ENCODE data around the gene MS4A10. TPM values are rescaled to one million over a fixed set of nuclear protein-coding genes. Genes with fewer than 3 reads are reported as not detected.
A peak's percentile ranks its signal among the peaks of the same experiment; 100 is the strongest.

Gene MS4A10
- total and polyA plus RNA-seq, 10 donors, result not detected

DNA sequence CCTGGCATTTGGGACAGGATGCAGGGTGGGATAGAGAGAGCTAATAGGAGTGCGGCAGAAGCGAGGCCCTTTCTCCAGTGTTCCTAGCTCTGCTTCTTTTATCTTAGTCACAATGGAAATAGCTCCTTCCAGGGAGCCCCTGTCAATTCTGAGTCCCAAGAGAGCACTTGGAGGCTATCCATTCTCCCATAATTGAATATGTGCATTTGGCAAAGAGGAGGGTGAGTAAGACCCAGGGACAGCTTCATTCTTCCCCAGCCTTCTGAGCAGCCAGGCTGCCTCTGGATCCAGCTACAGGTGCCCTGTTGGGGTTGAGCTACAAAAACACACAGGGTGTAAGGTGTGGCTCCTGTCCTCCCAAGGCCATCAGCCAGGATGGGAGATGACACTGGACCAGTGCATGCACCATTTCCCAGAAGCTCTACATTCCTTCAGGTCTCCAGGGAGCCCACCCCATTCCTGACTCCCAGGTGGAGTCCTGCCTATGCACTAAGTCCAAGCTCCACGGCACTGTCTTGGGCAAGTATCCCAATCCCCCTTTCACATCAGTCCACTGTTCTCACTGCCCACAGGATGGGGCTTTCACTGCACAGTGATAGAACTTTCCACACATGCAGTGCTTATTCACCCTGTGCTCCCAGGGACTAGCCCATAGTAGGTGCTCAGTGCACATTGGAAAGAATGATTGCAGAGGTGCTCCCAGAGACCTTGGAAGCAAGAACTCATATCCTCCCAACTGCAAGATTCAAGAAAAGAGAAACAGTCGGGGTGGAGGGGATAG, 6.2 kb downstream of the MS4A10 start:
- Histone ChIP-seq H3K36me3 (no peaks in the 10 kb centered on the region), H3K9me3 (no peaks in the 10 kb centered on the region), H3K4me1 (peaks cover 0 to 6% (median 0%) of the 10 kb centered on the region in 6 donors), H3K27ac (no peak overlapping the region), H3K4me3 (no peak overlapping the region), H3K27me3 (replicated peaks in 1 of 7) (no peaks in the 10 kb centered on the region)
- WGBS, 5 donors, result 88 to 96% (median 93%) methylated on average over 4 of the region's 4 CpGs
- DNase-seq, result peak; percentile 32
- TF ChIP-seq POLR2AphosphoS5 (IDR thresholded peaks at IDR 0.05) (no peak), POLR2A (IDR thresholded peaks at IDR 0.05) (no peak), CTCF (IDR thresholded peaks at IDR 0.05 in 8 of 11, conservative IDR thresholded peaks at IDR 0.05 in 3 of 11) (no peak)
- intact Hi-C loops (cut with DNase I; ENCODE audit: low total_unique reads), result no loop called here

DNA sequence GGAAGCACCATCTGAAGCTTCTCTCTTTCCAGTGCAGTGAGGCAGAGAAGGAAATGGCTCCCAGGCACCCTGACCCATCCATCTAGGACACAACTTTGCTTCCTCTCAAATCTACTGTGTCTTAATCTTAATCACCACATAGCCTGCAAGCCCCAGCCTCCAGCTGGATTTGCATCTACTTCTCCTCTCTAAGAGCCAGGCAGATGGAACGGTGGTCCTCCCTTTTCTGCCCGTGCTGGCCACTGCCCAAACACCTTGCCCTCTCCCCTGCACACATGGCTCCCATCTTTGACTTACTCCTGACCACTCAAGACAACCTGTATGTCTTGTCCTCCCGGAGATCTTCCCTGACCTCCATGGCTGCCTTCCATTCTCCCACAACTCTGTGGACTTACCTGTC, 7.4 kb downstream of the MS4A10 start:
- Histone ChIP-seq H3K36me3 (no peaks in the 10 kb centered on the region), H3K4me3 (no peak overlapping the region), H3K27ac (no peak overlapping the region), H3K4me1 (peaks cover 0 to 6% (median 0%) of the 10 kb centered on the region in 6 donors), H3K27me3 (replicated peaks in 1 of 7) (no peaks in the 10 kb centered on the region), H3K9me3 (peaks cover 0 to 2% (median 0%) of the 10 kb centered on the region in 8 donors)
- no peak for TF ChIP-seq POLR2A (IDR thresholded peaks at IDR 0.05)
- TF ChIP-seq CTCF (IDR thresholded peaks at IDR 0.05 in 8 of 11, conservative IDR thresholded peaks at IDR 0.05 in 3 of 11), result no peak
- TF ChIP-seq POLR2AphosphoS5 (IDR thresholded peaks at IDR 0.05), result no peak
- DNase-seq, result peak; percentile 33
- 74 to 94% (median 80%) methylated on average over 3 of the region's 3 CpGs for WGBS, 5 donors
- intact Hi-C loops (cut with DNase I; ENCODE audit: low total_unique reads), result no loop called here

DNA sequence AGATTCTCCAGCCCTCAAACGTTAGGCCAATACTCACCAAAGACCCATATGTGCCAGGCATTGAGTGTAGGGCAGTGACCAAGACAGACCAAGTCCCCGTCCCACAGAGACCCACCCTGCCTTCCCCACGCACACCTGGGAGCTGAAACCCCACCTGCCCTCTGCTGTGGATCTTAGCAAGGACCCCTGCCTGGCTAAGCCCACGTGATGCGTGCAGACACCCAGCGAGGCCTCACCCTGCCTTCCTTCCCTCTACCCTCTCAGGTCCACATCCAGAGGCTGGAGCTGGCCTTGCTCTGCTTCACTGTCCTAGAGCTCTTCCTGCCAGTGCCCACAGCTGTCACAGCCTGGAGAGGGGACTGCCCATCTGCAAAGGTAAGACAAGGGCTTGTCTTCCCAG, 10.2 kb downstream of the MS4A10 start:
- no peaks in the 10 kb centered on the region for H3K4me1 ChIP-seq
- H3K4me3 ChIP-seq, result no peak overlapping the region
- no peak overlapping the region for H3K27ac ChIP-seq
- WGBS, 5 donors, result 66 to 87% (median 82%) methylated on average over 6 of the region's 6 CpGs
- H3K9me3 ChIP-seq, result peaks cover 0 to 5% (median 0%) of the 10 kb centered on the region in 8 donors
- TF ChIP-seq POLR2AphosphoS5 (IDR thresholded peaks at IDR 0.05) (no peak), CTCF (IDR thresholded peaks at IDR 0.05 in 8 of 11, conservative IDR thresholded peaks at IDR 0.05 in 3 of 11) (no peak), POLR2A (IDR thresholded peaks at IDR 0.05) (no peak)
- intact Hi-C loops (cut with DNase I; ENCODE audit: low total_unique reads), result no loop called here
- DNase-seq, result peak; percentile 51
- H3K36me3 ChIP-seq, result no peaks in the 10 kb centered on the region
- peaks cover 0 to 20% (median 0%) of the 10 kb centered on the region in 7 donors for H3K27me3 ChIP-seq (replicated peaks in 1 of 7)

- H3K36me3 ChIP-seq, result no peaks in the 10 kb centered on the region
- peaks cover 0 to 29% (median 0%) of the 10 kb centered on the region in 7 donors for H3K27me3 ChIP-seq (replicated peaks in 1 of 7)
- H3K4me1 ChIP-seq, result no peaks in the 10 kb centered on the region
- DNase-seq, result peak; percentile 58
- intact Hi-C loops (cut with DNase I; ENCODE audit: low total_unique reads), result no loop called here
- 85 to 88% (median 86%) methylated on average over 17 of the region's 17 CpGs for WGBS, 5 donors
- TF ChIP-seq POLR2AphosphoS5 (IDR thresholded peaks at IDR 0.05) (no peak), POLR2A (IDR thresholded peaks at IDR 0.05) (no peak), CTCF (IDR thresholded peaks at IDR 0.05 in 8 of 11, conservative IDR thresholded peaks at IDR 0.05 in 3 of 11) (no peak)
- H3K27ac ChIP-seq, result no peak overlapping the region
- peaks cover 0 to 5% (median 0%) of the 10 kb centered on the region in 8 donors for H3K9me3 ChIP-seq
- no peak overlapping the region for H3K4me3 ChIP-seq
These were observed 12.9 kb downstream of the MS4A10 start for GRCh38 chr11:60797846-60798630.

Measured in spleen (tissue), 11 donors.